ENCODE measurements around the gene YPEL3.
A peak's percentile ranks its signal among the peaks of the same experiment; 100 is the strongest.

The YPEL3 gene

GRCh38 chr16:30063893-30064728 lies 31.9 kb downstream of the YPEL3 start (continued):
- TF ChIP-seq ZNF624 (tag by site-specific recombination; IDR thresholded peaks at IDR 0.05), result no peak
- TF ChIP-seq, protein P1, sequence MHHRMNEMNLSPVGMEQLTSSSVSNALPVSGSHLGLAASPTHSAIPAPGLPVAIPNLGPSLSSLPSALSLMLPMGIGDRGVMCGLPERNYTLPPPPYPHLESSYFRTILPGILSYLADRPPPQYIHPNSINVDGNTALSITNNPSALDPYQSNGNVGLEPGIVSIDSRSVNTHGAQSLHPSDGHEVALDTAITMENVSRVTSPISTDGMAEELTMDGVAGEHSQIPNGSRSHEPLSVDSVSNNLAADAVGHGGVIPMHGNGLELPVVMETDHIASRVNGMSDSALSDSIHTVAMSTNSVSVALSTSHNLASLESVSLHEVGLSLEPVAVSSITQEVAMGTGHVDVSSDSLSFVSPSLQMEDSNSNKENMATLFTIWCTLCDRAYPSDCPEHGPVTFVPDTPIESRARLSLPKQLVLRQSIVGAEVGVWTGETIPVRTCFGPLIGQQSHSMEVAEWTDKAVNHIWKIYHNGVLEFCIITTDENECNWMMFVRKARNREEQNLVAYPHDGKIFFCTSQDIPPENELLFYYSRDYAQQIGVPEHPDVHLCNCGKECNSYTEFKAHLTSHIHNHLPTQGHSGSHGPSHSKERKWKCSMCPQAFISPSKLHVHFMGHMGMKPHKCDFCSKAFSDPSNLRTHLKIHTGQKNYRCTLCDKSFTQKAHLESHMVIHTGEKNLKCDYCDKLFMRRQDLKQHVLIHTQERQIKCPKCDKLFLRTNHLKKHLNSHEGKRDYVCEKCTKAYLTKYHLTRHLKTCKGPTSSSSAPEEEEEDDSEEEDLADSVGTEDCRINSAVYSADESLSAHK (tag by site-specific recombination; IDR thresholded peaks at IDR 0.05), result no peak
- TF ChIP-seq ZBTB1 (tag by site-specific recombination; IDR thresholded peaks at IDR 0.05), result no peak
- no peak for TF ChIP-seq ZNF514 (tag by site-specific recombination; IDR thresholded peaks at IDR 0.05)
- TF ChIP-seq ZNF184 (tag by site-specific recombination; IDR thresholded peaks at IDR 0.05), result no peak
- TF ChIP-seq ZNF350 (tag by site-specific recombination; IDR thresholded peaks at IDR 0.05), result no peak
- TF ChIP-seq ZNF404 (tag by site-specific recombination; IDR thresholded peaks at IDR 0.05), result no peak
- no peak for TF ChIP-seq ZNF548 (tag by site-specific recombination; IDR thresholded peaks at IDR 0.05)
- no peak for TF ChIP-seq ZNF155 (tag by site-specific recombination; IDR thresholded peaks at IDR 0.05)
- TF ChIP-seq ZNF623 (tag by site-specific recombination; IDR thresholded peaks at IDR 0.05), result no peak
- TF ChIP-seq ZNF488 (tag by site-specific recombination; IDR thresholded peaks at IDR 0.05), result no peak
- TF ChIP-seq KLF10 (tag by site-specific recombination; IDR thresholded peaks at IDR 0.05), result no peak; the same call in 1 of the 2 replicates
- no peak for TF ChIP-seq ZNF571 (tag by site-specific recombination; IDR thresholded peaks at IDR 0.05)
- TF ChIP-seq HOXD13 (CRISPR knock-in tag; IDR thresholded peaks at IDR 0.05; ENCODE audit: borderline replicate concordance), result no peak
- TF ChIP-seq GLI2 (tag by site-specific recombination; IDR thresholded peaks at IDR 0.05; ENCODE audit: borderline replicate concordance, low read depth), result no peak
- TF ChIP-seq, protein P2, sequence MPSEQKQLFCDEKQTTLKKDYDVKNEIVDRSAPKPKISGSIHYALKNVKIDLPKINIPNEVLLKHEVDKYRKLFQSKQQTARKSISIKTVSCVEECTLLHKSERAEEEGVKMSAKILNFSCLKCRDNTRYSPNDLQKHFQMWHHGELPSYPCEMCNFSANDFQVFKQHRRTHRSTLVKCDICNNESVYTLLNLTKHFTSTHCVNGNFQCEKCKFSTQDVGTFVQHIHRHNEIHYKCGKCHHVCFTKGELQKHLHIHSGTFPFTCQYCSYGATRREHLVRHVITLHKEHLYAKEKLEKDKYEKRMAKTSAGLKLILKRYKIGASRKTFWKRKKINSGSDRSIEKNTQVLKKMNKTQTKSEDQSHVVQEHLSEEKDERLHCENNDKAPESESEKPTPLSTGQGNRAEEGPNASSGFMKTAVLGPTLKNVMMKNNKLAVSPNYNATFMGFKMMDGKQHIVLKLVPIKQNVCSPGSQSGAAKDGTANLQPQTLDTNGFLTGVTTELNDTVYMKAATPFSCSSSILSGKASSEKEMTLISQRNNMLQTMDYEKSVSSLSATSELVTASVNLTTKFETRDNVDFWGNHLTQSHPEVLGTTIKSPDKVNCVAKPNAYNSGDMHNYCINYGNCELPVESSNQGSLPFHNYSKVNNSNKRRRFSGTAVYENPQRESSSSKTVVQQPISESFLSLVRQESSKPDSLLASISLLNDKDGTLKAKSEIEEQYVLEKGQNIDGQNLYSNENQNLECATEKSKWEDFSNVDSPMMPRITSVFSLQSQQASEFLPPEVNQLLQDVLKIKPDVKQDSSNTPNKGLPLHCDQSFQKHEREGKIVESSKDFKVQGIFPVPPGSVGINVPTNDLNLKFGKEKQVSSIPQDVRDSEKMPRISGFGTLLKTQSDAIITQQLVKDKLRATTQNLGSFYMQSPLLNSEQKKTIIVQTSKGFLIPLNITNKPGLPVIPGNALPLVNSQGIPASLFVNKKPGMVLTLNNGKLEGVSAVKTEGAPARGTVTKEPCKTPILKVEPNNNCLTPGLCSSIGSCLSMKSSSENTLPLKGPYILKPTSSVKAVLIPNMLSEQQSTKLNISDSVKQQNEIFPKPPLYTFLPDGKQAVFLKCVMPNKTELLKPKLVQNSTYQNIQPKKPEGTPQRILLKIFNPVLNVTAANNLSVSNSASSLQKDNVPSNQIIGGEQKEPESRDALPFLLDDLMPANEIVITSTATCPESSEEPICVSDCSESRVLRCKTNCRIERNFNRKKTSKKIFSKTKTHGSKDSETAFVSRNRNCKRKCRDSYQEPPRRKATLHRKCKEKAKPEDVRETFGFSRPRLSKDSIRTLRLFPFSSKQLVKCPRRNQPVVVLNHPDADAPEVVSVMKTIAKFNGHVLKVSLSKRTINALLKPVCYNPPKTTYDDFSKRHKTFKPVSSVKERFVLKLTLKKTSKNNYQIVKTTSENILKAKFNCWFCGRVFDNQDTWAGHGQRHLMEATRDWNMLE (tag by site-specific recombination; conservative IDR thresholded peaks at IDR 0.05; ENCODE audit: low read depth), result no peak
- TF ChIP-seq, protein P3, sequence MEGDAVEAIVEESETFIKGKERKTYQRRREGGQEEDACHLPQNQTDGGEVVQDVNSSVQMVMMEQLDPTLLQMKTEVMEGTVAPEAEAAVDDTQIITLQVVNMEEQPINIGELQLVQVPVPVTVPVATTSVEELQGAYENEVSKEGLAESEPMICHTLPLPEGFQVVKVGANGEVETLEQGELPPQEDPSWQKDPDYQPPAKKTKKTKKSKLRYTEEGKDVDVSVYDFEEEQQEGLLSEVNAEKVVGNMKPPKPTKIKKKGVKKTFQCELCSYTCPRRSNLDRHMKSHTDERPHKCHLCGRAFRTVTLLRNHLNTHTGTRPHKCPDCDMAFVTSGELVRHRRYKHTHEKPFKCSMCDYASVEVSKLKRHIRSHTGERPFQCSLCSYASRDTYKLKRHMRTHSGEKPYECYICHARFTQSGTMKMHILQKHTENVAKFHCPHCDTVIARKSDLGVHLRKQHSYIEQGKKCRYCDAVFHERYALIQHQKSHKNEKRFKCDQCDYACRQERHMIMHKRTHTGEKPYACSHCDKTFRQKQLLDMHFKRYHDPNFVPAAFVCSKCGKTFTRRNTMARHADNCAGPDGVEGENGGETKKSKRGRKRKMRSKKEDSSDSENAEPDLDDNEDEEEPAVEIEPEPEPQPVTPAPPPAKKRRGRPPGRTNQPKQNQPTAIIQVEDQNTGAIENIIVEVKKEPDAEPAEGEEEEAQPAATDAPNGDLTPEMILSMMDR (tag by site-specific recombination; IDR thresholded peaks at IDR 0.05), result peak; percentile 88
- no peak for TF ChIP-seq ZNF664 (tag by site-specific recombination; IDR thresholded peaks at IDR 0.05)
- TF ChIP-seq SCRT1 (tag by site-specific recombination; IDR thresholded peaks at IDR 0.05; ENCODE audit: borderline replicate concordance), result peak; percentile 59; the same call in 1 of the 2 replicates
- 0 out of 2 replicates have a peak, but pooled peaks have one; percentile 56 for TF ChIP-seq ZNF645 (tag by site-specific recombination; IDR thresholded peaks at IDR 0.05)
- peak; percentile 47 for TF ChIP-seq ZBTB17 (tag by site-specific recombination; IDR thresholded peaks at IDR 0.05)
- TF ChIP-seq ZNF112 (tag by site-specific recombination; IDR thresholded peaks at IDR 0.05), result no peak

Measured in HEK293 (cell line).